HG03097 (cell line): ENCODE measurements around the gene ZNF148.

ENCODE experiments used
- ATAC-seq: cut with Tn5 transposase; IDR thresholded peaks from one replicate; pipeline ENCODE4 v1.9.1; 2021; ENCODE audit not compliant: unreplicated experiment, low FRiP score

ZNF148 gene

DNA sequence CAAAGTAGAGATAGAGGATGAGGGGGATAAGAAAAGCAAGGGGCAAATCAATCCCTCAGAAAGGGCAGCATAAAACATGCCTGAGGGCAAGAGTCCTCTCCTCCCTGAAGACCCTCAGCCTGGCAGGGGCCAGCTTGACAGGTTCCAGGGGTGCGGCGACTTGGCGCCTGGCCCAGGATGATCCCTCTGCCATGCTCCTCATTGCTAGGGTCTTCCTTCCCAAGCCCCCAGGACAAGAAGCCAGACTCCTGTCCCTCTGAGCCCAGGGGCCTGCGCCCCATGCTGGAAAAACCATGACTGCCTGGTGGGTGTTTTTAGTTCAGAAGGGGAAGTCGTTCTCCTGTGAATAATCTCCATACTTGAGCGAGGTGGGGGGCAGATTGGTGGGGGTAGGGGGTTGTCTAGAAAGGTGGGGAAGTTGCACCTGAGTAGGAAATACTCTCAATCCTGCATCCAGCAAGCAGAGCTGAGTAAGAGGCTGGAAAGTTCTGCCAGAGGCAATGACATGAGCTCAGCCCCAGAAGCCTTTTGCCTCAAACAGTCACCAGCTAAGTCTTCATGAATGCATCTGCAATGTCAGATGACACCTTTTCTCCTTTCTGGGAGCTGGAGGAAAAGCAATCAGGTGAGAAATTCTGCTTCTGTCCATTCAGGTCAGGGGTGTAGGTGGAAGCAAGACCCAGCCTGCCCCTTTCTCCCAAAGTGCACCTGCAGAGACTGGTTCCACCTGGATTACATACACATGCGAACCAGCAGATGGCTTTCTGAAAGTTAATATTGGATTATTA, 180.9 kb downstream of the ZNF148 start:
- no peak for ATAC-seq

DNA sequence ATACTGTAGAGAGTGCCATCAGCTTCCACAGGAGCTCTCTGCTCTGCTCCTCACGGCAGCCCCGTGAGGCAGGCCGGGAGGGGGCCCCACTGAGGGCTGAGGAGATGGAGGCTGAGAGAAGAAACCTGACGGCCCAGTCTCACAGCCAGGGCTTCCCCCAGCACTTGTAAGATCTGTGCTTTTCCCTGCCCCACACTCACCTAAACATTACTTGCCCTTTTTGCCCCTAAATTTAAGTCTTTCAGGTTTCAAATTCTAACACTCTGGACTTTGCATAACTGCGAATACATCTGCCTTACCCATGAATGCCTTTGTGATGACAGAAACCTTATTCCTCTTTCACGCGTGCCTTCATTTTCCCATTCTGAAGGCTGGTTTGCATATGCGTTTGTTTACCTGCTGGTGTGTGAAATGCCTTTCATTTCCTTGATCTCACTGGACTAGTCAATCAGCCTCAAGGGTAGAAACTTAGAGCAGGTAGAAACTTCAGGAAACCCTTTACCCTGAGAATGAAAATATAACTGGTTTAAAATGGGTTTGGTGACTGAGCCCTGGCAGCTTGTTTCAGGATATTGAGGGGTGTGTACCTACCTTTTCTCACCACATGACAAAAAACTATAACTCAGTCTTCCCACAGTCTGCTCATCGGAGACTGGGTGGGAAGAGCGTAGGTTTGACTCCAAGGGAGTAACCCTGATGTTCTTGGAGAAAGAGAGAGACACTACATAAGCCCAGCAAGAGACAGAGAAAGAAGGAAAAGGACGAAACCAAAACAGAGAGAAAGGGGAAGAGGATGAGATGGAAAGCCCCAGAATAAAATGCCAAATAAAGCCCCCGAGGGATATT, 182.7 kb downstream of the ZNF148 start:
- no peak for ATAC-seq

DNA sequence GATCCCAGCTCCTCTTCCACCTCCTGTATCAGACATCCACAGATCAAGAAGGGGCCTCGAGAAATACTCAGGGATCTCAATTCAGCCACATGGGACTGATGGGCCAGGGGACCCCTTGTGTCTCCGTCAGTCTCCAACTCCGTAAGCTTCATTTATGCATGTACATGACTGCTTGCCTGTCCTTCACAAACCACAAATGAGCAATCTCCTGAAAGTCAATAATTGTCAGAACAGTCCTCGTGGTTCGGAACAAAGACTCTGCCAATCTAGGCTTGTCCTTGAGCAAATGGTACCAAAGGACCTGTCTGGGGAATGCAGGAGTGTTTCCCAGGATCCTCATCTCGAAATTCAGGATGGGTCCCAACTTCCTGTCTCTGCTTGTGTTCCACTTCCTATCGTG, 183.4 kb downstream of the ZNF148 start:
- ATAC-seq: no peak

DNA sequence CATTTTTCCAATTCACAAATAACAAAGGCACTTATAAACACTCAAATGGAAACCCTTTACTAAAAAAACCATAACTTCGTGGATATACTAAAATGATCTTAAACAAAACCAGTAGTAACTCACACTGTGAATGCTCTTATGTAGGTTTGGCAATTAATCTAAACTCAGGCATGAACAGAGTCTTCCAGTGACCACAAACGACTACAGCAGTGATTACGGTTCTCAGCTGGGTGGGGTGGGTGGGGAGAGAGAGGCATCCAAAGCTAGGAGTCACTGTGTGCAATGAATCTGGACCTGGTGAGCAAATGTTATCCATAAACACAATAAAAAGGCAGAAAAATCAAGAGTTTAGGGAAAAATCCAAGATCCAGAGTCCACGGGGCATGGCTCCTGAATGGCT, 183.9 kb downstream of the ZNF148 start:
- ATAC-seq: no peak

DNA sequence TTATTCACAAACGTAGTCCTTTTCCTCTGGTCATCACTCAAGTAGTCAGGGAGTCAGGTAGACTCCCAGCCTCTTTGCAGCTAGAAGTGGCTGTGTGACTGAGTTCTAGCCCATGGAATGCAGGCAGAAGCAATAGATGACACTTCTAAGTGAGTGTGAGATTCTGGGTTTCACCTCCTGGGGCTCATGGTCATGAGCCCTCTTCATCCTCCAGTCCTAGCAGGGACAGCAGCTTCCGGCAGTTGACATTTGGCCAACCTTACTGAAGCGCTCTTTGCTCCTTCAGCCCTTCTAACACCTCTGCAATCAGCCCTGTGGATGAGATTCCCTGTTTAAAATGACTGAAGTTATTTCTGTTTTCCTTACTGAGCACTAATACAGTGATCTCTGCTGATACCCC, 184.3 kb downstream of the ZNF148 start:
- no peak for ATAC-seq

DNA sequence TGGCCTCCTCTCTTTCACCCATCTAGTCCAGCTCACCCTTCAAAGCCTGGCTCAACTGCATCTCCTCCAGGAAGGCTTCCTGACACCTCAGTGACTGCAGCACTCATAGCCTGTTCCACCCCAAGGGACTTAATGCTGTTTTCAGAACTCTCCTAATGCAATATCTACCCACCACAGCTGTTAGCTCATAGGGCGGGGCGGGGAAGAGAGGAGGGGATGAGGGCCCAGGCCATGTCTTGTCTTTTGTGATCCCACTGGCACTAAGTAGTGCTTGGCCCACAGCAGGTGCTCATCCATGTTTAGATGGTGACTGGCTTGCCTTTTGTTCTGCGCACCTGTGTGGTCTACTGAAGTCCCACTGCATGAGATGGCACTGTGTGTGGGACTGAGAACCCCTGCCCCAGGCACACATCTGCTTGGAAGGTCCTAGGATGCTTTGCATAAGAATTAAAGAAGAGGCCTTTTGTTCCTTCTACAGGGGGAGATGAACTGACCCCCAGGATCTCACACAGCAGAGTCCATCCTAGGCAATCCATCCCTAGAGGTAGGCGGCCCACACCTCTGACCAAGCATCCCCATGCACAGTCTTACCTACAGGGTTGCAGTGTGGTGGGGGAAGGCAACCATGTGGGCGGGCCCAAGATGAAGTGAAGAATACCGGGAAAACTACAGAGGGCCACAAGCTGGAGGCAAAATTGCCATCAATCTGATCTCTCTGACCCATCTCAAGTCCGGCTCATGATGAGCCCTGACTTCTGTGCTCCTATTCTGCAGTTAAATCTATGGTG, 185.6 kb downstream of the ZNF148 start:
- no peak for ATAC-seq

DNA sequence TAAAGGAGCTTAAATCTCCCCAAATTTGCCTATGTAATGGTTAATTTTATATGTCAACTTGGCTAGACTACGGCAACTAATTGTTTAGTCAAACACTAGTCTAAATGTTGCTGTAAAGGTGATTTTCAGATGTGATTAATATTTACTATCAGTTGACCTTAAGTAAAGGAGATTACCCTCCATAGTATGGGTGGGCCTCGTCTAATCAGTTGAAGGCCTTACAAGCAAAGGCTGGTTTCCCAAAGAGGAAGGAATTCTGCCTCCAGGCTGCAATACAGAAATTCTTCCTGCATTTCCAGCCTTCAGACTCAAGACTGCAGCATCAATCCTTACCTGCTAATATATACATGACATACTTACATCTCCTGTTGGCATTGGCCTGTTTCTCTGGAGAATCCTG, 186.2 kb downstream of the ZNF148 start:
- no peak for ATAC-seq

DNA sequence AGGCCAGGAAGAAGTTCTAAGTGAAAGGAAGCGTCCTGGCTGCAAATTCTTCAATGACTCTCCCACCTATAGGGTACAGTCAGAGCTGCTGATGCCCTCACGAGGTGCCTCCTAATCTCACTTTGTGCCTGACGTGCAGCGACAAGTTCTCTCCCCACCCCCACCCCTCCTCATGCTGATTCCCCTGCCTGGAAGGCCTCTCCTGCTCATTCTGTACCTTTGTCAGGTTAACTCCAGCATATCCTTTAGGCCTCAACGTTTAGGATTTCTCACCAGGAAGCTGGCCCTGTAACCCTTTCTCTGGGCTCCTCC, 187.6 kb downstream of the ZNF148 start:
- no peak for ATAC-seq

DNA sequence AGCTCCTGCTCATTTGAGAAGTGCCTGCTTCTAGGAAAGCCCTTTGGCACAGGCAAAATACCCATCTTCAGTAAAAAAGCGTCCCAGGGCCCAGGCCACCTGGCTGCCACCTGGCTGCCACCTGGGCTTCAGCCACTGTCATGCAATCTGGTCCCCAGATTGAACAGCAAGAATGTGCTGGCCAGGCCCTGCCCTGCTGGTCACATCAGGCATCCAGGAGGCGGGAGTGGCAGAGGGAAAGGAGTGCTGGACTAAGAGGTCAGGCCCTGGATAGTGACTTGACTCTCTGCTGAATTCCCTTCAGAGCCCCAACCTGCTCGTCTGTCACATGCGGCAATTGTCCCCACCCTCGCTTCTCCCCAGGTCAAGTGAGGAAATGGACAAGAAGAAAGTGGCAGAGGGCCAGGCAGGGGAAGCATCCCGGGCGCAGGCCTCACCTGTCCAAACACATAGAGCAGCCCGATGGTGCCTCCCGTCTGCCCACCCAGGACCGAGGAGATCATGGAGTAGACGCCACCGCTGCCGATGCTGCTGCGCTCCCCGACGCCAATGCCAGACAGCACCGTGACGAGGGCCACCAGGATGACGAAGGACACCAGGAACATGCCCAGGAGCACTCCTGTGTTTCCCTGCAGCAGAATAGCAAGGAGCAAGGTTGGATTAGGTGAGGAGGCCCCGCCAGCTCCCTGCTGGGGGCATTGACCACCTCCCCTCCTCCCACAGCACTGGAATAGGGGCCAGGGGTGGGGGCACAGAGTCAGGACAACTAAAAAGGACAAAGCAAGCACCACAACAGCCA, 188.1 kb downstream of the ZNF148 start:
- ATAC-seq: no peak

DNA sequence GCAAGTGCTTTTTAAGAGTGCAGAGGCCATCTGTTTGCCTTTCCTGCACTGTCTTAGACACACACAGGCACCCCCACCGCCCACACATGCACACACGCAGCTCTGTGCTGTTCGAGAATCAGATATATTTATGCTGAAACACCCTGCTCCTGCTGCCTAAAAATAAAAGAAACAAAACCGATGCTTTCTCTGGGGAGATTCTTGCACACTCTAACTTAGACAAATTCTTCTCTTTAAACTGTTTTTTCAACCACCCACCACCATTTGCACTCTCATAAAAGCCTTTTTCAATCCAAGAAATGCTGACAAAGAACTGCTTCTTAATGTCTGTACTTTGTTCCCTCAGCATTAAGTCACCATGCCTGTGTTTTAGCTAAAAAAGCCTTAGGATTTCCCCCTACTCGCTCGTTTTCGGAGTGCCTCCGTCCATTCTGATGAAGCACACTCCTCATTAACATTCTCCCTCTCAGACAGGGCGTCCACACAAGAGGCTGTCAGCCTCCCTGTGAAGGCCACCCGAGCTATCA, 188.8 kb downstream of the ZNF148 start:
- ATAC-seq: no peak

DNA sequence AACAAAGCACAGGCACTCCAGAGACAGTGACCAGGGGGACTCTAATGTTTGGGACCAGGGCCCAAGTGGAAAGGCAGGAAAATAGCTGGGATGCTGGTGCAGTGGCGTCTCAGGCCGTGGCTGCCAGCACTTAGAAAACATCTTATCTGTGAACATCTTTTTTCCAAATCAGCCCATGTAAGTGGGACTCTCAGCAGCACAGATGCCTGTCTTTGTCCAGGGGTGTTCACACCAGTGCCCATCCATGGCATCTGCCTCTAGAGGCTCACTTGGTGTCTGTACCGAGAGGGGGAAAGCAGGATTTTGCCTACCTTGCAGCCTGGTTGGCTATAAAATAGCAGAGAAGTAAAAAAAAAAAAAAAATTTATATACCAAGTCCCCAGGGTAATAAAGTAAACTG, 189.3 kb downstream of the ZNF148 start:
- ATAC-seq: no peak

DNA sequence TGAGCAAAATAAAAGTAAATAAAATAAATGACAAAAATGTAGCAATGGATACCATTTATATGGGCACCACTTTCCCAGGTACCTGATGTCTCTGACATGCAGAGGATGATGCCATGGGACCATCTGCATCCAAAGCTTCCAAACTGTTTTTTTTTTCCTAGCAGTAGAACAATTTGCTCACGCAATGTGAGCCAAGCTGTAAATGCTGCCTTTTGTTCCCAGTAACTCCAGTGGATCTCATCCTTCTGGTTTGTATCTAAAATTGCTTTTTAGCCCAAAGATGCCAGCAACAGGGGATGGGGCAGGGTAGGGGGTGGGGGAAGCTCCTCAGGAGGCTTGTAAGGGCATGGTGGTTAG, 195.3 kb downstream of the ZNF148 start:
- ATAC-seq: no peak

DNA sequence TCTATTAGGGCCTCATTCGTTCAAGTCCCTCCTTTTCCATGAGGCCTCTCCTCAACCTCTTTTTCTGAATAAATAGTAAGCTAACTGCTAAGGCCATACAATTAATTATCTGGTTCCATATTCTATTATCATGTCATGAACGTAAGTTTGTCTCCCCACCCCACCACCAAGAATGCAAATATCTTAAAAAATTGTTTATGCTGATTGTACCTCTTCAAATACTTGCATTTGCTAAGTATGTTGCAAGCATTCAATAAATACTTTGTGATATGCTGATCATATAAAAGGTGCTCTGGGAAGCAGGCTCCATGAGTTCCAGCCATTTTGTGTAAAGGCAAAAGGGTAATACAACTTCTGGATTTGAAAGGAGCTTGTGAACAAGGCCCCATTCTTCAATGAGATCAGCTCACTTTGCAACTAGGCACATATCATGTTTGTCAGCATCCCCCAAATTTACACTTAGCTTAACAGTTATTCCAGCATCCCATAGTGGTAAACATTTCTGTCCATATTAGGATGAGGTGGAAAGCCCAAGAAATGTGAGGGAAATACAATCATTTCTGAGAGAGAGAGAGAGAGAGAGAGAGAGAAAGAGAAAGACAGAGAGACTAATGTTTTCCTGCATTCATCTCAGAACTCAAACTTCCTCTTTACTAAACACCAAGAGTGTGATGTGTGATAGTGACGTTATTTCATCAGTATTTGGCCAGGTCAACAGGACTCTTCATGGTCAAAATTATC, 195.8 kb downstream of the ZNF148 start:
- no peak for ATAC-seq

DNA sequence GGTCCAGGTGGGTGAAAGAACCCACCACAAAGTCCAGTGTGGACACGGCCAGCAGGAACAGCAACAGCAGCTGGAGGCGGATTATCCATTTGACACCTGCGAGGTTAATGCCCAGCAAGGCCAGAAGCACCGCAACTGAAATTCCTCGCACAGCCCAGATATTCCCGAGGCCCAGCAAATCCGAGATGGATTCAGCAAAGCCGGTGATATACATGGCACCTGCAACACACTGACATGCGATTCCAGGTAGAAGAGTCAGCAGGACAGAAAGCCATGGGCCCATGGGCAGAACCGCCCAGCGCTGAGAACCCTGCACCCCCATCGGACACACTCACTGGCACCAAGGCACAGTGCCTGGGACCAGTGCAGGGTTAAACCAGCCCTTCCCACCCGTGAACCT, 197.4 kb downstream of the ZNF148 start:
- ATAC-seq: no peak
